ENCODE results near the gene SIPA1L3.

- TF ChIP-seq ZNF76 (tag by site-specific recombination; IDR thresholded peaks at IDR 0.05; ENCODE audit: borderline replicate concordance, low read depth) = no peak
- TF ChIP-seq CTCF (tag by site-specific recombination; IDR thresholded peaks at IDR 0.05) = no peak
- TF ChIP-seq ZNF146 (tag by site-specific recombination; IDR thresholded peaks at IDR 0.05) = no peak
- TF ChIP-seq YY2 (tag by site-specific recombination; IDR thresholded peaks at IDR 0.05) = no peak
- no peak for TF ChIP-seq ZSCAN5A (tag by site-specific recombination; IDR thresholded peaks at IDR 0.05)
- no peak for TF ChIP-seq ZNF18 (tag by site-specific recombination; IDR thresholded peaks at IDR 0.05)
- no peak for TF ChIP-seq FEZF1 (tag by site-specific recombination; IDR thresholded peaks at IDR 0.05)
- no peak for TF ChIP-seq ZNF24 (tag by site-specific recombination; IDR thresholded peaks at IDR 0.05)
These were observed 139.4 kb downstream of the SIPA1L3 start for GRCh38 chr19:38046254-38047048.
